Heart left ventricle (tissue), 13 donors: ENCODE results near the gene PHF11.

Source experiments
- POLR2A ChIP-seq, 2 donors: fragments of 450-650 bp; IDR thresholded peaks; one replicate each; pipeline ENCODE4 v1.6.1; 2017; ENCODE audit warnings: antibody characterized with exemption in 2 of 2, mild to moderate bottlenecking in 2 of 2, moderate library complexity in 2 of 2
- TF ChIP-seq, protein P1 (sequence below), 12 donors: fragments of 200-600 bp; sonication (generic) in 4 of 12; IDR thresholded peaks; one replicate each; pipeline versions ENCODE4 v1.5.0 to v1.8.0; 2018 to 2022; ENCODE audit warnings: antibody characterized with exemption in 12 of 12, mild to moderate bottlenecking in 5 of 12
- donor health status: ischemic (EF 13 %, LVEDD 7.1; RV severe dilation, severe dysfunction).
- donor health status: DM: no; HTN: yes; CAD: no.
- donor health status: DM: no; HTN: no; CAD: no.
- donor health status: ischemic (EF 25% LVEDD 6.9; RV normal size, moderate dysfunction).
- donor health status: ischemic (EF 25% LVEDD 5.7; RV mildly dilated, moderate dysfunction).
- donor health status: ischemic (EF 35%, LVEDD 5.7; RV mildly dilated, moderate dysfunction).
- donor health status: nonischemic (EF 11% LVEDD 7.7; RV severe dilation, severe dysfunction).
- donor health status: DM: yes; HTN: yes; CAD: no.
- donor health status: PGD.
- donor health status: ischemic (EF 29% LVEDD 5.4; RV normal size, mild dysfunction).
- donor health status: nonischemic (EF 23%, LVEDD 6.1; RV moderate dilation, normal function).

DNA sequence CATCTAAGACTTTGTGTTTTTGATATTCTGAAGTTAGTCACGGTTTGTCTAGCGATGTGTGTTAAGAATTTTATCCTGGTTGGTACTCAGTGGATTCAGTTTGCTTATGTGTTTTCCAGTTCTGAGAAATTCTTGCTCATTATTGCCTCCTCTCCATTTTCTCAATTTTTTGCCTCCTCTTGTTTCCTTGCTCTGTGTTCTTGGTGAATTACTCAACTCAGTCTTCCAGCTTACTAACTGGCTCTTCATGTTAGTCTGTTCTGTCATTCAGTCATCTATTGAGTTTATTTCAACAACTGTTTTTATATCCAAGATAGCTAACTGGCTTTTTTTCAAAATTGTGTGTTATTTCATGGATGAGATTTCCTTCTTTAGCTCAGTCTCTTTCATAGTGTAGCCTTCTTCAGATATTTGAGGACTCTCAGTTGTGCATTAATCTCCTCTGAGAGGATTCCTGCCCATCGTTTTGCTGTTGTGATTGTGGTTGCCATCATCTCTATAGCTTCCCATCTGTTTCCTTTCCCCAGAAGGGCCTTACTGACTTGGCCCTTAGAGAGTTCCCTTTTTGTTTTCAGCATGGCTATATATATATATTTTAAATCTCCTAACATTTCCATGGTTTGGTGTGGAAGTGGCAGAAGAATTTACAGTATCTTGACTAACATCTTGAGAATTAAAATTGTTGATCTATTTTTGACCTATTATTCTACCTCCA, 45.5 kb upstream of the PHF11 start:
- TF ChIP-seq, protein P1, sequence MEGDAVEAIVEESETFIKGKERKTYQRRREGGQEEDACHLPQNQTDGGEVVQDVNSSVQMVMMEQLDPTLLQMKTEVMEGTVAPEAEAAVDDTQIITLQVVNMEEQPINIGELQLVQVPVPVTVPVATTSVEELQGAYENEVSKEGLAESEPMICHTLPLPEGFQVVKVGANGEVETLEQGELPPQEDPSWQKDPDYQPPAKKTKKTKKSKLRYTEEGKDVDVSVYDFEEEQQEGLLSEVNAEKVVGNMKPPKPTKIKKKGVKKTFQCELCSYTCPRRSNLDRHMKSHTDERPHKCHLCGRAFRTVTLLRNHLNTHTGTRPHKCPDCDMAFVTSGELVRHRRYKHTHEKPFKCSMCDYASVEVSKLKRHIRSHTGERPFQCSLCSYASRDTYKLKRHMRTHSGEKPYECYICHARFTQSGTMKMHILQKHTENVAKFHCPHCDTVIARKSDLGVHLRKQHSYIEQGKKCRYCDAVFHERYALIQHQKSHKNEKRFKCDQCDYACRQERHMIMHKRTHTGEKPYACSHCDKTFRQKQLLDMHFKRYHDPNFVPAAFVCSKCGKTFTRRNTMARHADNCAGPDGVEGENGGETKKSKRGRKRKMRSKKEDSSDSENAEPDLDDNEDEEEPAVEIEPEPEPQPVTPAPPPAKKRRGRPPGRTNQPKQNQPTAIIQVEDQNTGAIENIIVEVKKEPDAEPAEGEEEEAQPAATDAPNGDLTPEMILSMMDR (IDR thresholded peaks at IDR 0.05), result no peak
- TF ChIP-seq POLR2A (IDR thresholded peaks at IDR 0.05), result no peak
